OCI-LY3 (cell line): Measurements from ENCODE around the gene STXBP4.

Source experiments
- EZH2phosphoT487 ChIP-seq: fragments of 200-600 bp; shearing (Covaris generic); IDR thresholded peaks from 2 replicates; pipeline ENCODE4 v1.6.1; 2018; ENCODE audit warnings: antibody characterized with exemption, mixed run types, low read depth
- TF ChIP-seq, protein P1 (sequence below): fragments of 200-600, 300-600 bp; sonication (generic); IDR thresholded peaks from 2 replicates; pipeline ENCODE4 v1.5.1; 2014; ENCODE audit warnings: antibody characterized with exemption, low read length, low read depth

DNA sequence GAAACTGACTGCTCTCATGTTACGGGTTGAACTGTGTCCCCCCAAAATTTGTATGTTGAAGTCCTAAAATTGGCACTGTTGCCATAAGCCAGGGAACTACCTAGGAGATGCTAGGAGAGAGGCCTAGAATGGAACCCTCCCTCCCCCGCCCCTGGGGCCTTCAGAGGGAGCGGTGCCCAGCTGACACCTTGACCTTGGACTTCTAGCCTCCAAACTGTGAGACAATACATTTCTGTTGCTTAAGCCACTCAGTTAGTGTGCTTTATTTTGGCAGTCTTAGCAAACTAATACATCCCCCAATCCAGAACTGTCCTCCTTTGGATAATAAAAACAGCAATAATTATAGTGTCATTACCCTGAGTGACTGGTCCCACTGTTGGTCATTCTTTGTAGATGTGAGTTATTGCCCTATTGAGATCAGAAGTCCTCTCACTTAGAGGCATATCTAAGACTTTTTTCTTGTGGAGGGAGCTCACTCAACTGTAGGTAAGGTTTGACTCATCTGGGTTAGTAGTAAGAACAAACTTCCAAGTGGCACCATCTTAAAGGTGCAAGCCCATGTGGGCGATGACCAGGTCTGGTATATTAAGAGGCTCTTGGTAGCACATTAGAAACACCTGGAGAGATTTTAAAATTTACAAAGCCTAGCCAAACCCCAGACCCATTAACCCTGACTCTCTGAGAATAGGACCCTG is 203.2 kb downstream of the STXBP4 start:
- TF ChIP-seq, protein P1, sequence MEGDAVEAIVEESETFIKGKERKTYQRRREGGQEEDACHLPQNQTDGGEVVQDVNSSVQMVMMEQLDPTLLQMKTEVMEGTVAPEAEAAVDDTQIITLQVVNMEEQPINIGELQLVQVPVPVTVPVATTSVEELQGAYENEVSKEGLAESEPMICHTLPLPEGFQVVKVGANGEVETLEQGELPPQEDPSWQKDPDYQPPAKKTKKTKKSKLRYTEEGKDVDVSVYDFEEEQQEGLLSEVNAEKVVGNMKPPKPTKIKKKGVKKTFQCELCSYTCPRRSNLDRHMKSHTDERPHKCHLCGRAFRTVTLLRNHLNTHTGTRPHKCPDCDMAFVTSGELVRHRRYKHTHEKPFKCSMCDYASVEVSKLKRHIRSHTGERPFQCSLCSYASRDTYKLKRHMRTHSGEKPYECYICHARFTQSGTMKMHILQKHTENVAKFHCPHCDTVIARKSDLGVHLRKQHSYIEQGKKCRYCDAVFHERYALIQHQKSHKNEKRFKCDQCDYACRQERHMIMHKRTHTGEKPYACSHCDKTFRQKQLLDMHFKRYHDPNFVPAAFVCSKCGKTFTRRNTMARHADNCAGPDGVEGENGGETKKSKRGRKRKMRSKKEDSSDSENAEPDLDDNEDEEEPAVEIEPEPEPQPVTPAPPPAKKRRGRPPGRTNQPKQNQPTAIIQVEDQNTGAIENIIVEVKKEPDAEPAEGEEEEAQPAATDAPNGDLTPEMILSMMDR = no peak
- no peak for TF ChIP-seq EZH2phosphoT487
